A549 (cell line): ENCODE measurements around the gene CD99L2. TPM values are rescaled to one million over a fixed set of nuclear protein-coding genes. Genes with fewer than 3 reads are reported as not detected.

Source experiments
- ATAC-seq, 2 experiments: fragments of 200-7000 bp in 1 of 2; fragments of >200 bp in 1 of 2; cut with Nextera tagmentation in 1 of 2; cut with Tn5 transposase in 1 of 2; 3 replicates each; pipeline versions ENCODE4 v1.8.0 to v1.9.1; 2018 to 2020; ENCODE audit warnings: mild to moderate bottlenecking in 1 of 2, moderate library complexity in 1 of 2
- CTCF ChIA-PET: fragments of 300-600 bp; sonication (Branson Sonifier 250); formaldehyde crosslinking; extraction: SDS; loops from one replicate; lab custom pipeline; 2021; ENCODE audit warnings: antibody characterized with exemption, inconsistent platforms; lab: Yijun Ruan, JAX
- POLR2A ChIA-PET: fragments of 350-600 bp; formaldehyde crosslinking; extraction: SDS; loops from one replicate; lab custom pipeline; 2021; ENCODE audit warnings: antibody characterized with exemption, inconsistent platforms; lab: Yijun Ruan, JAX
- DNase-seq, 2 experiments: peaks; one replicate each; pipeline versions ENCODE4 v3.0.0 to v3.0.0-alpha.2; 2011 to 2016; ENCODE audit warnings: low read depth in 1 of 2, low spot score in 1 of 2
- FAIRE-seq: peaks from 2 replicates; lab custom pipeline; 2011; peaks lifted over from hg19 to GRCh38; lab: Jason Lieb, UNC
- H3K27ac ChIP-seq, 2 experiments: fragments of >200 bp; sonication (Bioruptor Twin); formaldehyde crosslinking; 3 replicates each; pipeline ENCODE4 v1.5.1; 2016 to 2017
- H3K4me1 ChIP-seq: fragments of >200 bp; sonication (Bioruptor Twin); formaldehyde crosslinking; 3 replicates; pipeline ENCODE4 v1.6.1; 2016
- H3K4me2 ChIP-seq: fragments of >200 bp; sonication (Bioruptor Twin); formaldehyde crosslinking; 3 replicates; pipeline ENCODE4 v1.6.1; 2016
- H3K4me3 ChIP-seq: fragments of >200 bp; sonication (Bioruptor Twin); formaldehyde crosslinking; 3 replicates; pipeline ENCODE4 v1.5.1; 2016
- H3K9me3 ChIP-seq: fragments of >200 bp; sonication (Bioruptor Twin); formaldehyde crosslinking; 3 replicates; pipeline ENCODE4 v1.6.1; 2016
- CEBPB ChIP-seq, 2 experiments: fragments of >200 bp in 1 of 2; sonication (Bioruptor Twin) in 1 of 2; formaldehyde crosslinking in 1 of 2; IDR thresholded peaks; 2 replicates each; pipeline ENCODE4 v1.6.1; 2012 to 2016
- EHMT2 ChIP-seq: fragments of 200-600 bp; sonication (generic); IDR thresholded peaks from 2 replicates; pipeline ENCODE4 v1.6.1; 2016; ENCODE audit warnings: antibody characterized with exemption, low read depth, mild to moderate bottlenecking, moderate library complexity
- ESRRA ChIP-seq: fragments of 150-350 bp; IDR thresholded peaks from 2 replicates; pipeline ENCODE4 v1.6.1; 2014; ENCODE audit warnings: mild to moderate bottlenecking, low read length, borderline replicate concordance
- FOSL2 ChIP-seq, 2 experiments: fragments of 450-650 bp in 1 of 2; fragments of >200 bp in 1 of 2; sonication (Bioruptor Twin) in 1 of 2; formaldehyde crosslinking; IDR thresholded peaks; 2 replicates each; pipeline versions ENCODE4 v1.5.0 to v1.6.1; 2016 to 2020; ENCODE audit warnings: mild to moderate bottlenecking in 1 of 2, moderate library complexity in 1 of 2
- GATA3 ChIP-seq: IDR thresholded peaks from 2 replicates; pipeline ENCODE4 v1.6.1; 2012; ENCODE audit warnings: borderline replicate concordance
- HOXA7 ChIP-seq: fragments of 250-450 bp; sonication (Bioruptor Pico); IDR thresholded peaks from 2 replicates; pipeline ENCODE4 v1.5.0; 2020; ENCODE audit warnings: mild to moderate bottlenecking, moderate library complexity
- HOXB13 ChIP-seq: fragments of 250-450 bp; sonication (Bioruptor Pico); IDR thresholded peaks from 2 replicates; pipeline ENCODE4 v1.5.0; 2020; ENCODE audit warnings: low read depth, mild to moderate bottlenecking, moderate library complexity
- KDM1A ChIP-seq: fragments of 200-600 bp; sonication (generic); IDR thresholded peaks from 2 replicates; pipeline ENCODE4 v1.6.1; 2016; ENCODE audit warnings: low read depth, mild to moderate bottlenecking
- NFE2L2 ChIP-seq: fragments of 150-350 bp; conservative IDR thresholded peaks from 2 replicates; pipeline ENCODE4 v1.6.1; 2014; ENCODE audit warnings: low read length
- PHF8 ChIP-seq: fragments of 200-600 bp; sonication (generic); IDR thresholded peaks from 2 replicates; pipeline ENCODE4 v1.6.1; 2016; ENCODE audit warnings: low read depth, mild to moderate bottlenecking, antibody characterized with exemption, moderate library complexity, borderline replicate concordance
- POLR2A ChIP-seq: IDR thresholded peaks from 2 replicates; pipeline ENCODE4 v1.6.1; 2012; ENCODE audit warnings: mild to moderate bottlenecking, low read length
- RARB ChIP-seq: fragments of 250-450 bp; sonication (Bioruptor Pico); IDR thresholded peaks from 2 replicates; pipeline ENCODE4 v1.8.0; 2021; ENCODE audit warnings: mild to moderate bottlenecking, moderate library complexity
- RNF2 ChIP-seq: fragments of 200-600 bp; sonication (generic); IDR thresholded peaks from 2 replicates; pipeline ENCODE4 v1.6.1; 2016; ENCODE audit warnings: low read depth, mild to moderate bottlenecking, antibody characterized with exemption, moderate library complexity, borderline replicate concordance
- SMC3 ChIP-seq: fragments of >200 bp; sonication (Bioruptor Twin); formaldehyde crosslinking; IDR thresholded peaks from 3 replicates; pipeline ENCODE4 v1.6.1; 2018; ENCODE audit warnings: inconsistent platforms
- SREBF2 ChIP-seq: fragments of 450-650 bp; IDR thresholded peaks from 2 replicates; pipeline ENCODE4 v1.6.1; 2014; ENCODE audit warnings: mild to moderate bottlenecking, moderate library complexity
- TP53 ChIP-seq: fragments of 250-450 bp; sonication (Bioruptor Pico); IDR thresholded peaks from 2 replicates; pipeline ENCODE4 v1.5.0; 2021; ENCODE audit warnings: mild to moderate bottlenecking, moderate library complexity
- ZC3H11A ChIP-seq: fragments of 450-650 bp; IDR thresholded peaks from 2 replicates; pipeline ENCODE4 v1.6.1; 2014; ENCODE audit warnings: antibody characterized with exemption, mild to moderate bottlenecking
- ZFP36 ChIP-seq: fragments of 450-650 bp; IDR thresholded peaks from 2 replicates; pipeline ENCODE4 v1.6.1; 2014; ENCODE audit warnings: borderline replicate concordance; ENCODE audit not compliant: partially characterized antibody
- ZSCAN20 ChIP-seq: fragments of 250-450 bp; sonication (Bioruptor Pico); IDR thresholded peaks from 2 replicates; pipeline ENCODE4 v1.8.0; 2022; ENCODE audit warnings: mild to moderate bottlenecking, moderate library complexity
- WGBS: methylation state at CpG from one replicate; pipeline ENCODE4 v1.1.6; 2017; ENCODE audit errors: missing lambda C conversion rate; 5-methylcytosine and 5-hydroxymethylcytosine counted together
- polyA plus RNA-seq, 4 experiments: library from polyadenylated mRNA; depleted of rRNA in 3 of 4; stranded (reverse); fragments of >200 nt; fragmentation: RNase III in 1 of 4; extraction: RNeasy Plus Mini Kit Qiagen cat#74134 plus additional on column Dnase treatment in 1 of 4; gene quantifications; 2 replicates in 3 of 4; 3 replicates in 1 of 4; pipeline ENCODE4 v1.2.3, GENCODE V29; 2011 to 2017
- TF ChIP-seq, protein P1 (sequence below): fragments of 250-450 bp; sonication (Bioruptor Pico); IDR thresholded peaks from 2 replicates; pipeline ENCODE4 v1.5.0; 2020; ENCODE audit warnings: low read depth, mild to moderate bottlenecking, moderate library complexity
- TF ChIP-seq, protein P2 (sequence below): fragments of >200 bp; sonication (Bioruptor Twin); formaldehyde crosslinking; IDR thresholded peaks from 3 replicates; pipeline ENCODE4 v1.6.1; 2016
- TF ChIP-seq, protein P3 (sequence below): fragments of >200 bp; sonication (Bioruptor Twin); formaldehyde crosslinking; IDR thresholded peaks from 3 replicates; pipeline ENCODE4 v1.5.1; 2016
- TF ChIP-seq, protein P4 (sequence below): fragments of >200 bp; sonication (Bioruptor Twin); formaldehyde crosslinking; IDR thresholded peaks from 2 replicates; pipeline ENCODE4 v1.6.1; 2016
- TF ChIP-seq, protein P5 (sequence below): fragments of 150-350 bp; IDR thresholded peaks from 2 replicates; pipeline ENCODE4 v1.6.1; 2014; ENCODE audit warnings: low read depth, mild to moderate bottlenecking, low read length

CD99L2 gene
- polyA plus RNA-seq, 2 of the 4 experiments (the other 2 are of a cell fraction): 50.5 to 66.5 TPM

DNA sequence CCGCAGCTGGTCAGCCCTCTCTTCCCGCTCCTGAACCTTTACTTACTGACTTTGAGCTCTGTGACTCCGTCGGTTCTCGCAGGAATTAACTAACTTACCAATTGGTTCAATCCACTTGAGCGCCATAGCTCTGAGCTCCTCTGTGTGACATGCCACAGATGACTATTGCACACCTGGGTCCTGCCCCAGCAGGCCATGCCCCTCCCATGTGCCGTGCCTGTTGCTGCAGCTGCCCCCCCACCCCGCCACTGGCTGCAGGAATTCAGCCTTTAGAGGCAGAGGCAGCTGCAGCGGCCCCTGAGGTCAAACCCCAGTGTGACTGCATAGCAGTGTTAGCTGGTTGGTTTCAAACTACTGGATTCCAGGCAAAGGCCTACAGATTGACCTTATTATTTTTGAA lies 134.7 kb downstream of the CD99L2 start (continued):
- TF ChIP-seq, protein P1, sequence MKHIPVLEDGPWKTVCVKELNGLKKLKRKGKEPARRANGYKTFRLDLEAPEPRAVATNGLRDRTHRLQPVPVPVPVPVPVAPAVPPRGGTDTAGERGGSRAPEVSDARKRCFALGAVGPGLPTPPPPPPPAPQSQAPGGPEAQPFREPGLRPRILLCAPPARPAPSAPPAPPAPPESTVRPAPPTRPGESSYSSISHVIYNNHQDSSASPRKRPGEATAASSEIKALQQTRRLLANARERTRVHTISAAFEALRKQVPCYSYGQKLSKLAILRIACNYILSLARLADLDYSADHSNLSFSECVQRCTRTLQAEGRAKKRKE: no peak
- TF ChIP-seq, protein P2, sequence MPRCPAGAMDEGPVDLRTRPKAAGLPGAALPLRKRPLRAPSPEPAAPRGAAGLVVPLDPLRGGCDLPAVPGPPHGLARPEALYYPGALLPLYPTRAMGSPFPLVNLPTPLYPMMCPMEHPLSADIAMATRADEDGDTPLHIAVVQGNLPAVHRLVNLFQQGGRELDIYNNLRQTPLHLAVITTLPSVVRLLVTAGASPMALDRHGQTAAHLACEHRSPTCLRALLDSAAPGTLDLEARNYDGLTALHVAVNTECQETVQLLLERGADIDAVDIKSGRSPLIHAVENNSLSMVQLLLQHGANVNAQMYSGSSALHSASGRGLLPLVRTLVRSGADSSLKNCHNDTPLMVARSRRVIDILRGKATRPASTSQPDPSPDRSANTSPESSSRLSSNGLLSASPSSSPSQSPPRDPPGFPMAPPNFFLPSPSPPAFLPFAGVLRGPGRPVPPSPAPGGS: no peak
- TF ChIP-seq RNF2: no peak
- no peak for TF ChIP-seq SMC3
- no peak for TF ChIP-seq HOXA7
- no peak for TF ChIP-seq ZC3H11A

DNA sequence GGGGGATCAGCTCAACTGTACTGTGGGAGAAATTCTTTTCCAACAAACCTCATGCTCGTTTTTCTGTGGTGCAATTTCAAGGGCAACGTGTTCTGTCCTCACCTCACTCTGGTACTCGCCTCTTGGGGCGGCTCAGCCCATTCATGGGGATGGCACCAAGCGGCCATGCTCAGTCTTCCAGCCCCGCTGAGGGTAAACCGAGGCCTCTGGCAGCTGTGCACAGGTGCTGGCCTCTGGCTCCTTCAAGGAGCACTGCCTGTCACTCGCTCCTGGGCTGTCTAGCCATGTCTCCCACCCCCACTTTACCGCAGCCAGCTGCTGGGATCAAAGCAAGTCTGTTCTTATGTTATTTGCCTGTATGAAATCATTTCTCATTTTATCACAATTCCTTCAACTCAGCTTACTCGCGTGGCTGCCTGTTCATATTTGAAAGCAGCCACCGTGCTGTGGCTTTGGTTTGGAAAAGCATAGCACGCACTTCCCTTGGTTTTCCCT lies 135.1 kb downstream of the CD99L2 start:
- TF ChIP-seq, protein P3, sequence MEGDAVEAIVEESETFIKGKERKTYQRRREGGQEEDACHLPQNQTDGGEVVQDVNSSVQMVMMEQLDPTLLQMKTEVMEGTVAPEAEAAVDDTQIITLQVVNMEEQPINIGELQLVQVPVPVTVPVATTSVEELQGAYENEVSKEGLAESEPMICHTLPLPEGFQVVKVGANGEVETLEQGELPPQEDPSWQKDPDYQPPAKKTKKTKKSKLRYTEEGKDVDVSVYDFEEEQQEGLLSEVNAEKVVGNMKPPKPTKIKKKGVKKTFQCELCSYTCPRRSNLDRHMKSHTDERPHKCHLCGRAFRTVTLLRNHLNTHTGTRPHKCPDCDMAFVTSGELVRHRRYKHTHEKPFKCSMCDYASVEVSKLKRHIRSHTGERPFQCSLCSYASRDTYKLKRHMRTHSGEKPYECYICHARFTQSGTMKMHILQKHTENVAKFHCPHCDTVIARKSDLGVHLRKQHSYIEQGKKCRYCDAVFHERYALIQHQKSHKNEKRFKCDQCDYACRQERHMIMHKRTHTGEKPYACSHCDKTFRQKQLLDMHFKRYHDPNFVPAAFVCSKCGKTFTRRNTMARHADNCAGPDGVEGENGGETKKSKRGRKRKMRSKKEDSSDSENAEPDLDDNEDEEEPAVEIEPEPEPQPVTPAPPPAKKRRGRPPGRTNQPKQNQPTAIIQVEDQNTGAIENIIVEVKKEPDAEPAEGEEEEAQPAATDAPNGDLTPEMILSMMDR: no peak
- TF ChIP-seq POLR2A: no peak
- TF ChIP-seq GATA3: no peak
- TF ChIP-seq RARB (CRISPR knock-in tag): no peak
- TF ChIP-seq NFE2L2: no peak
- TF ChIP-seq, protein P1: no peak
- TF ChIP-seq KDM1A: no peak
- TF ChIP-seq, protein P4, sequence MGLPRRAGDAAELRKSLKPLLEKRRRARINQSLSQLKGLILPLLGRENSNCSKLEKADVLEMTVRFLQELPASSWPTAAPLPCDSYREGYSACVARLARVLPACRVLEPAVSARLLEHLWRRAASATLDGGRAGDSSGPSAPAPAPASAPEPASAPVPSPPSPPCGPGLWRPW: no peak
- no peak for TF ChIP-seq HOXB13 (CRISPR knock-in tag)
- no peak for TF ChIP-seq SREBF2
- TF ChIP-seq ZFP36: no peak
- no peak for TF ChIP-seq ZSCAN20 (CRISPR knock-in tag)
- TF ChIP-seq TP53 (CRISPR knock-in tag): no peak
- no peak for TF ChIP-seq CEBPB (IDR thresholded peaks at IDR 0.05)
- no peak for TF ChIP-seq FOSL2 (IDR thresholded peaks at IDR 0.05)
- no peak for TF ChIP-seq FOSL2 (CRISPR knock-in tag; IDR thresholded peaks at IDR 0.05)
- no peak for TF ChIP-seq PHF8
- TF ChIP-seq, protein P5, sequence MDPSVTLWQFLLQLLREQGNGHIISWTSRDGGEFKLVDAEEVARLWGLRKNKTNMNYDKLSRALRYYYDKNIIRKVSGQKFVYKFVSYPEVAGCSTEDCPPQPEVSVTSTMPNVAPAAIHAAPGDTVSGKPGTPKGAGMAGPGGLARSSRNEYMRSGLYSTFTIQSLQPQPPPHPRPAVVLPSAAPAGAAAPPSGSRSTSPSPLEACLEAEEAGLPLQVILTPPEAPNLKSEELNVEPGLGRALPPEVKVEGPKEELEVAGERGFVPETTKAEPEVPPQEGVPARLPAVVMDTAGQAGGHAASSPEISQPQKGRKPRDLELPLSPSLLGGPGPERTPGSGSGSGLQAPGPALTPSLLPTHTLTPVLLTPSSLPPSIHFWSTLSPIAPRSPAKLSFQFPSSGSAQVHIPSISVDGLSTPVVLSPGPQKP: no peak
- no peak for TF ChIP-seq ESRRA
- TF ChIP-seq EHMT2: no peak
- Histone ChIP-seq H3K4me1 (peaks cover 9% of the 10 kb centered on the region; the same call in 1 of the 3 replicates), H3K9me3 (no peaks in the 10 kb centered on the region), H3K27ac (no peak overlapping the region), H3K4me3 (no peak overlapping the region), H3K4me2 (no peak overlapping the region)
- DNase-seq (no peak), ATAC-seq (no peak), FAIRE-seq (no peak)
- ChIA-PET CTCF (interaction anchor here (0.8 to 4.2 kb wide), 2 partner anchors 9 to 238 kb away, joined by 3 to 36 read pairs; no protein-coding TSS in a partner anchor), POLR2A (no interaction called here)
- WGBS: 88% methylated on average over 10 of the region's 13 CpGs
